Liver (tissue), 3 donors: ENCODE measurements around the gene NOP16.

ENCODE experiments used
- EGR1 ChIP-seq, 2 donors: IDR thresholded peaks; 2 replicates each; pipeline ENCODE4 v1.6.1; 2016 to 2018; ENCODE audit warnings: antibody characterized with exemption in 2 of 2, low read depth in 2 of 2
- GABPA ChIP-seq, 2 donors: IDR thresholded peaks in 1 of 2; conservative IDR thresholded peaks in 1 of 2; 2 replicates each; pipeline ENCODE4 v1.6.1; 2016; ENCODE audit warnings: antibody characterized with exemption in 2 of 2, mild to moderate bottlenecking in 1 of 2, moderate library complexity in 1 of 2
- JUND ChIP-seq, 2 donors: IDR thresholded peaks; 2 replicates each; pipeline ENCODE4 v1.6.1; 2016; ENCODE audit warnings: antibody characterized with exemption in 2 of 2
- RAD21 ChIP-seq, 2 donors: IDR thresholded peaks; 2 replicates each; pipeline ENCODE4 v1.6.1; 2016; ENCODE audit warnings: antibody characterized with exemption in 2 of 2, mild to moderate bottlenecking in 2 of 2
- TAF1 ChIP-seq: conservative IDR thresholded peaks from 2 replicates; pipeline ENCODE4 v1.6.1; 2016; ENCODE audit warnings: antibody characterized with exemption, mild to moderate bottlenecking
- YY1 ChIP-seq: IDR thresholded peaks from 2 replicates; pipeline ENCODE4 v1.6.1; 2016; ENCODE audit warnings: antibody characterized with exemption, mild to moderate bottlenecking
- TF ChIP-seq, protein P1 (sequence below): IDR thresholded peaks from 2 replicates; pipeline ENCODE4 v1.6.1; 2016; ENCODE audit warnings: antibody characterized with exemption, mild to moderate bottlenecking
- TF ChIP-seq, protein P2 (sequence below): fragments of 150-350 bp; IDR thresholded peaks from 2 replicates; pipeline ENCODE4 v1.5.1; 2017; ENCODE audit warnings: improper control_type of control experiment, low read depth, low read length; ENCODE audit not compliant: missing input control
- TF ChIP-seq, protein P3 (sequence below): IDR thresholded peaks from 2 replicates; pipeline ENCODE4 v1.6.1; 2016; ENCODE audit warnings: antibody characterized with exemption
- TF ChIP-seq, protein P4 (sequence below): IDR thresholded peaks from 2 replicates; pipeline ENCODE4 v1.6.1; 2016; ENCODE audit warnings: antibody characterized with exemption
- TF ChIP-seq, protein P5 (sequence below): IDR thresholded peaks from 2 replicates; pipeline ENCODE4 v1.6.1; 2016; ENCODE audit warnings: antibody characterized with exemption
- donor health status: healthy.
- donor health status: healthy.

DNA sequence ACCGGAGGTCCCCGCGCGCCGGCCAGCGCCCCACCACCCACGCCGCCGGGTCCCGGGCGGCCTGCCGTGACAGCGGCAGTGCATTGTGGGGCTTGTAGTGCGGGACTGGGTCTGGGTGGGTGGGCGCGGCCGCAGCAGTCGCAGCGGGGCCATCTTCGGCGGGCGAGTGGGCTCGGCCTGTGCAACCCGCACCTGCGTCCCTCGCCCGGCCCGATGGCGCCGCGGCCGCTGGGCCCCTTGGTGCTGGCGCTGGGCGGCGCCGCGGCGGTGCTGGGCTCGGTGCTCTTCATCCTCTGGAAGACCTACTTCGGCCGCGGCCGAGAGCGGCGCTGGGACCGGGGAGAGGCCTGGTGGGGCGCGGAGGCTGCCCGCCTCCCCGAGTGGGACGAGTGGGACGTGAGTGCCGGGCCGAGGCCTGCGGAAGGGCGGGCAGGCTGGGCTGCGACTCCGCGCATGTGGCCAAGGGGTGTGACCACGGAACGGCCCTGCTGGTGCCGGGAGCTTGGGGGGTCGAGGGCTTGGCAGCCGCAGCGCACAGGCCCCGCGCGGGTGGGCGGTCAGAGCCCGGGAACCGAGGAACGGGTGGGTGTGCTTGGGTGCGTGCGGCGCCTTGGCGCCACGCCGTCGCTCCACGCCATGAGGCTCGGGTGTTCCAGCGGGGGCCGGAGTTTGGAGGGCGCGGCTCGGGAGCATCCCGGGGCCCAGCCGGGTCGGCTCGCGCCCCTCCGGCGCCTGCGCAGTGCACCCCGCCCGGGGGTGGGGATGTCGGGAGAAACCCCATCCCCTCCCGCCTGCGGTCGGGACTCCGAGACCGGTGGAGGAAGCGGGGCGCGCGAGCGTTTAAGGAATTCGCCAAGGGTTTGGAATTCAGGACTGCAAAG lies 22.8 kb downstream of the NOP16 start, which contains the start of gene ARL10:
- TF ChIP-seq, protein P1, sequence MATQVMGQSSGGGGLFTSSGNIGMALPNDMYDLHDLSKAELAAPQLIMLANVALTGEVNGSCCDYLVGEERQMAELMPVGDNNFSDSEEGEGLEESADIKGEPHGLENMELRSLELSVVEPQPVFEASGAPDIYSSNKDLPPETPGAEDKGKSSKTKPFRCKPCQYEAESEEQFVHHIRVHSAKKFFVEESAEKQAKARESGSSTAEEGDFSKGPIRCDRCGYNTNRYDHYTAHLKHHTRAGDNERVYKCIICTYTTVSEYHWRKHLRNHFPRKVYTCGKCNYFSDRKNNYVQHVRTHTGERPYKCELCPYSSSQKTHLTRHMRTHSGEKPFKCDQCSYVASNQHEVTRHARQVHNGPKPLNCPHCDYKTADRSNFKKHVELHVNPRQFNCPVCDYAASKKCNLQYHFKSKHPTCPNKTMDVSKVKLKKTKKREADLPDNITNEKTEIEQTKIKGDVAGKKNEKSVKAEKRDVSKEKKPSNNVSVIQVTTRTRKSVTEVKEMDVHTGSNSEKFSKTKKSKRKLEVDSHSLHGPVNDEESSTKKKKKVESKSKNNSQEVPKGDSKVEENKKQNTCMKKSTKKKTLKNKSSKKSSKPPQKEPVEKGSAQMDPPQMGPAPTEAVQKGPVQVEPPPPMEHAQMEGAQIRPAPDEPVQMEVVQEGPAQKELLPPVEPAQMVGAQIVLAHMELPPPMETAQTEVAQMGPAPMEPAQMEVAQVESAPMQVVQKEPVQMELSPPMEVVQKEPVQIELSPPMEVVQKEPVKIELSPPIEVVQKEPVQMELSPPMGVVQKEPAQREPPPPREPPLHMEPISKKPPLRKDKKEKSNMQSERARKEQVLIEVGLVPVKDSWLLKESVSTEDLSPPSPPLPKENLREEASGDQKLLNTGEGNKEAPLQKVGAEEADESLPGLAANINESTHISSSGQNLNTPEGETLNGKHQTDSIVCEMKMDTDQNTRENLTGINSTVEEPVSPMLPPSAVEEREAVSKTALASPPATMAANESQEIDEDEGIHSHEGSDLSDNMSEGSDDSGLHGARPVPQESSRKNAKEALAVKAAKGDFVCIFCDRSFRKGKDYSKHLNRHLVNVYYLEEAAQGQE: no peak
- TF ChIP-seq, protein P2, sequence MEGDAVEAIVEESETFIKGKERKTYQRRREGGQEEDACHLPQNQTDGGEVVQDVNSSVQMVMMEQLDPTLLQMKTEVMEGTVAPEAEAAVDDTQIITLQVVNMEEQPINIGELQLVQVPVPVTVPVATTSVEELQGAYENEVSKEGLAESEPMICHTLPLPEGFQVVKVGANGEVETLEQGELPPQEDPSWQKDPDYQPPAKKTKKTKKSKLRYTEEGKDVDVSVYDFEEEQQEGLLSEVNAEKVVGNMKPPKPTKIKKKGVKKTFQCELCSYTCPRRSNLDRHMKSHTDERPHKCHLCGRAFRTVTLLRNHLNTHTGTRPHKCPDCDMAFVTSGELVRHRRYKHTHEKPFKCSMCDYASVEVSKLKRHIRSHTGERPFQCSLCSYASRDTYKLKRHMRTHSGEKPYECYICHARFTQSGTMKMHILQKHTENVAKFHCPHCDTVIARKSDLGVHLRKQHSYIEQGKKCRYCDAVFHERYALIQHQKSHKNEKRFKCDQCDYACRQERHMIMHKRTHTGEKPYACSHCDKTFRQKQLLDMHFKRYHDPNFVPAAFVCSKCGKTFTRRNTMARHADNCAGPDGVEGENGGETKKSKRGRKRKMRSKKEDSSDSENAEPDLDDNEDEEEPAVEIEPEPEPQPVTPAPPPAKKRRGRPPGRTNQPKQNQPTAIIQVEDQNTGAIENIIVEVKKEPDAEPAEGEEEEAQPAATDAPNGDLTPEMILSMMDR: no peak
- TF ChIP-seq TAF1: no peak
- TF ChIP-seq, protein P3, sequence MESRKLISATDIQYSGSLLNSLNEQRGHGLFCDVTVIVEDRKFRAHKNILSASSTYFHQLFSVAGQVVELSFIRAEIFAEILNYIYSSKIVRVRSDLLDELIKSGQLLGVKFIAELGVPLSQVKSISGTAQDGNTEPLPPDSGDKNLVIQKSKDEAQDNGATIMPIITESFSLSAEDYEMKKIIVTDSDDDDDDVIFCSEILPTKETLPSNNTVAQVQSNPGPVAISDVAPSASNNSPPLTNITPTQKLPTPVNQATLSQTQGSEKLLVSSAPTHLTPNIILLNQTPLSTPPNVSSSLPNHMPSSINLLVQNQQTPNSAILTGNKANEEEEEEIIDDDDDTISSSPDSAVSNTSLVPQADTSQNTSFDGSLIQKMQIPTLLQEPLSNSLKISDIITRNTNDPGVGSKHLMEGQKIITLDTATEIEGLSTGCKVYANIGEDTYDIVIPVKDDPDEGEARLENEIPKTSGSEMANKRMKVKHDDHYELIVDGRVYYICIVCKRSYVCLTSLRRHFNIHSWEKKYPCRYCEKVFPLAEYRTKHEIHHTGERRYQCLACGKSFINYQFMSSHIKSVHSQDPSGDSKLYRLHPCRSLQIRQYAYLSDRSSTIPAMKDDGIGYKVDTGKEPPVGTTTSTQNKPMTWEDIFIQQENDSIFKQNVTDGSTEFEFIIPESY: no peak
- no peak for TF ChIP-seq JUND (IDR thresholded peaks at IDR 0.05)
- no peak for TF ChIP-seq RAD21 (IDR thresholded peaks at IDR 0.05)
- TF ChIP-seq YY1: no peak
- TF ChIP-seq, protein P4, sequence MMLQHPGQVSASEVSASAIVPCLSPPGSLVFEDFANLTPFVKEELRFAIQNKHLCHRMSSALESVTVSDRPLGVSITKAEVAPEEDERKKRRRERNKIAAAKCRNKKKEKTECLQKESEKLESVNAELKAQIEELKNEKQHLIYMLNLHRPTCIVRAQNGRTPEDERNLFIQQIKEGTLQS: no peak
- TF ChIP-seq GABPA (IDR thresholded peaks at IDR 0.05 in 1 of 2, conservative IDR thresholded peaks at IDR 0.05 in 1 of 2): no peak
- TF ChIP-seq, protein P5, sequence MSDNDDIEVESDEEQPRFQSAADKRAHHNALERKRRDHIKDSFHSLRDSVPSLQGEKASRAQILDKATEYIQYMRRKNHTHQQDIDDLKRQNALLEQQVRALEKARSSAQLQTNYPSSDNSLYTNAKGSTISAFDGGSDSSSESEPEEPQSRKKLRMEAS: no peak
- no peak for TF ChIP-seq EGR1 (IDR thresholded peaks at IDR 0.05; ENCODE audit: low read depth in 2 of 2)
